GM12865 (cell line): ENCODE results near the gene PLEKHG3.

Experiments
- DNase-seq: peaks from one replicate; pipeline ENCODE4 v3.0.0; 2010; ENCODE audit warnings: low read depth
- H3K4me3 ChIP-seq: 2 replicates; pipeline ENCODE4 v1.5.1; 2011; ENCODE audit warnings: mild to moderate bottlenecking, low read depth, low read length, control low read depth
- TF ChIP-seq, protein P1 (sequence below): IDR thresholded peaks from 2 replicates; pipeline ENCODE4 v1.5.1; 2011; ENCODE audit warnings: low read length, control low read depth, low read depth, inconsistent platforms; ENCODE audit not compliant: insufficient read depth; ENCODE audit errors: missing control alignments

PLEKHG3 gene

DNA sequence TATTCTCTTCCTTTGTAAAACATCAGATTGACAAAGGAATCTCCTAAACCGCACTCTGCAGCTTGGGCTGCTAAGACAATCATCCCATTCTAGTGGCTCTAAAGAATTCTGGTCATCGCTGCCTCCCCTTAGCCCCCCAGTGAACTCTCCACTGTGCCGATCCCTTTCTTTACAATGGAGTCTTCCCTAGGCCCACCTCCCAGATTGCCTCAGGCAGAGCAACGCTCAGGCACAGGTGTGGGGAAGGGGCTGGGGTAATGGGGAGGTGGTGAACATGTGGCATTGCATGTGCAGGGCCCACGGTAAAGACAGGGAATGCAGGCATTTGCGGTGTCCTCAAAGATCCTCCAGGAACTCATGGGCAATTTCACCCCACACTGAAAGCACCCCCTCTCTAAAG is 86.3 kb downstream of the PLEKHG3 start:
- TF ChIP-seq, protein P1, sequence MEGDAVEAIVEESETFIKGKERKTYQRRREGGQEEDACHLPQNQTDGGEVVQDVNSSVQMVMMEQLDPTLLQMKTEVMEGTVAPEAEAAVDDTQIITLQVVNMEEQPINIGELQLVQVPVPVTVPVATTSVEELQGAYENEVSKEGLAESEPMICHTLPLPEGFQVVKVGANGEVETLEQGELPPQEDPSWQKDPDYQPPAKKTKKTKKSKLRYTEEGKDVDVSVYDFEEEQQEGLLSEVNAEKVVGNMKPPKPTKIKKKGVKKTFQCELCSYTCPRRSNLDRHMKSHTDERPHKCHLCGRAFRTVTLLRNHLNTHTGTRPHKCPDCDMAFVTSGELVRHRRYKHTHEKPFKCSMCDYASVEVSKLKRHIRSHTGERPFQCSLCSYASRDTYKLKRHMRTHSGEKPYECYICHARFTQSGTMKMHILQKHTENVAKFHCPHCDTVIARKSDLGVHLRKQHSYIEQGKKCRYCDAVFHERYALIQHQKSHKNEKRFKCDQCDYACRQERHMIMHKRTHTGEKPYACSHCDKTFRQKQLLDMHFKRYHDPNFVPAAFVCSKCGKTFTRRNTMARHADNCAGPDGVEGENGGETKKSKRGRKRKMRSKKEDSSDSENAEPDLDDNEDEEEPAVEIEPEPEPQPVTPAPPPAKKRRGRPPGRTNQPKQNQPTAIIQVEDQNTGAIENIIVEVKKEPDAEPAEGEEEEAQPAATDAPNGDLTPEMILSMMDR = no peak
- DNase-seq = no peak

DNA sequence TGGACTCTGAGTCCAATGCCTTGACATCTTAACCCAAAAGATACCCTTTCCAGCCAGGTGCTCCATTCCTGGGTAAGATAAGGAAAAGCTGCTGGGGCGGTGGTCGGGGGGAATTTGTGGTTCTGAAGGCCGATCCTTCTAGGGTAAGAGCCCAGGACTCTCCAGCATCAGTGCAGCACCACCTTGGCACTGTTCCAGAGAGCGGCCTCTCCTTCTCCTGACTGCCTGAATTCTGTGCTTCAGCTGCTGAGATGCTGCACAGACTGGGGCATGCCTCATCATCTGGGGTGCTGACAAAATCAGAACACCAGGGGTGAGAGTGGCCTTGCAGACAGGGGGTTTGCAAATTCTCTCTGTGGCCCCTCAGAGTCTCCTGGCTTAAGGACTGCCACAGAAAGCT is 88.0 kb downstream of the PLEKHG3 start:
- no peak for DNase-seq
- TF ChIP-seq, protein P1 = no peak
- H3K4me3 ChIP-seq = no peak overlapping the region

More for the DNA sequence above, 86.3 kb downstream of the PLEKHG3 start:
- H3K4me3 ChIP-seq = no peak overlapping the region

GRCh38 chr14:64792871-64793560 is 88.8 kb downstream of the PLEKHG3 start:
- peak; percentile 24 for DNase-seq
- no peak overlapping the region for H3K4me3 ChIP-seq
- TF ChIP-seq, protein P1 = no peak

DNA sequence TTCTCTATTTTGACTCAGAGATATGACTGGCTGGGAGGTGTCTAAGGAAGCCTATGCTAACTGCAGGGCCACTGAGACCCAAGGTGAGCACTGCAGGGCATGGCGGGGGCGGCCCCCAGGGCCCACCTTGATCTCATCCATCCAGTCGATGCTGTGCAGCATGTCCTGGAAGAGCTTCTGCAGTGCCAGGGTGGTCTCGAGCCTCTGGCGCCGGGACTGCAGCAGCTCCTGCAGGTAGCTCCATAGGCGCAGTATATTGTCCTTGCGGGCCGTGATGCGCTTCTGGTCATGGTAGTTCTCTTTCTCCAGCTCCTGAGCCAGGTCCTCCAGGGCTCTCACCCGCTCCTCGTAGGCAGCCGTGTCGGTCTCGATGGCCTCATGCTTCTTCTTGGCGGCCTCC is 91.0 kb downstream of the PLEKHG3 start:
- DNase-seq = no peak
- no peak overlapping the region for H3K4me3 ChIP-seq
- TF ChIP-seq, protein P1 = no peak

- H3K4me3 ChIP-seq = no peak overlapping the region
- TF ChIP-seq, protein P1 = no peak
- no peak for DNase-seq
Observed at GRCh38 chr14:64795921-64796320, 91.7 kb downstream of the PLEKHG3 start.

DNA sequence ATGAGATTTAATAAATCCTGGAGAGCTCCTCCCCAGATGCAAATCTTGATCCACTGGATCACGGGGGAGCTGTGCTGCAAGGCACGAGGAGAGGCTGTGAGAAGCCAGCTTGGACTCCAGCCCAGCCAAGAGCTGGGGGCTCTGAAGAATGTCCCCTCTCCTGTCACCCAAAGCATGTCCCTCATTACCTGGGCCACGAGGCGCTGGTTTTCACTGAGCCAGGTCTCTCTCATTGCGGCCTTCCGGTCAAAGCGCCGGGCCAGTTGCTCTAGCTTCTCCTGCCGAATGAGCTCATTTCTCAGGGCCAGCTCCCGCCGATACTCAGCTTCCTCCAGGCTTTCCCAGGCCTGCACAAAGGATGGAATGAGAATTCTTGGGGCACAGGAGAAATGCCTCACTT is 92.1 kb downstream of the PLEKHG3 start:
- DNase-seq = no peak
- TF ChIP-seq, protein P1 = no peak
- no peak overlapping the region for H3K4me3 ChIP-seq

GRCh38 chr14:64799555-64799954 is 95.3 kb downstream of the PLEKHG3 start:
- no peak overlapping the region for H3K4me3 ChIP-seq
- TF ChIP-seq, protein P1 = no peak
- DNase-seq = no peak
